Neural progenitor cell (in vitro differentiated cells): ENCODE data around the gene THRAP3. TPM values are rescaled to one million over a fixed set of nuclear protein-coding genes. Genes with fewer than 3 reads are reported as not detected.

Experiments used
- DNase-seq: peaks from one replicate; pipeline ENCODE4 v3.0.0-alpha.2; 2016; ENCODE audit warnings: low spot score
- H2AFZ ChIP-seq: fragments of 200-600 bp; sonication (generic); replicated peaks from 2 replicates; pipeline ENCODE4 v1.6.1; 2016; ENCODE audit warnings: antibody characterized with exemption
- H3F3A ChIP-seq: fragments of 200-600 bp; sonication (generic); 2 replicates; pipeline ENCODE4 v1.6.1; 2016; ENCODE audit warnings: antibody characterized with exemption, low read depth
- H3K27ac ChIP-seq: fragments of 200-600 bp; sonication (generic); 2 replicates; pipeline ENCODE4 v1.5.1; 2016; ENCODE audit warnings: mild to moderate bottlenecking
- H3K27me3 ChIP-seq: fragments of 200-600 bp; sonication (generic); 2 replicates; pipeline ENCODE4 v1.6.1; 2016; ENCODE audit warnings: mild to moderate bottlenecking, moderate library complexity
- H3K36me3 ChIP-seq: fragments of 200-600 bp; sonication (generic); 2 replicates; pipeline ENCODE4 v1.5.1; 2016
- H3K4me1 ChIP-seq: fragments of 200-600 bp; sonication (generic); 2 replicates; pipeline ENCODE4 v1.6.1; 2016; ENCODE audit warnings: mixed run types
- H3K4me2 ChIP-seq: fragments of 200-600 bp; sonication (generic); 2 replicates; pipeline ENCODE4 v1.6.1; 2016
- H3K4me3 ChIP-seq: fragments of 200-600 bp; sonication (generic); 2 replicates; pipeline ENCODE4 v1.5.1; 2016
- H3K79me2 ChIP-seq: fragments of 200-600 bp; sonication (generic); 2 replicates; pipeline ENCODE4 v1.6.1; 2016; ENCODE audit warnings: low read depth
- H3K9ac ChIP-seq: fragments of 200-600 bp; sonication (generic); 2 replicates; pipeline ENCODE4 v1.6.1; 2016
- H3K9me3 ChIP-seq: fragments of 200-600 bp; sonication (generic); 2 replicates; pipeline ENCODE4 v1.5.1; 2016; ENCODE audit warnings: low read depth
- H4K20me1 ChIP-seq: fragments of 200-600 bp; sonication (generic); 2 replicates; pipeline ENCODE4 v1.6.1; 2016; ENCODE audit warnings: low read depth
- H3K27ac Mint-ChIP-seq: 3 replicates; pipeline ENCODE4 v1.8.0; 2021; ENCODE audit warnings: mixed read lengths
- H3K27me3 Mint-ChIP-seq: 2 replicates; pipeline ENCODE4 v1.8.0; 2022; ENCODE audit warnings: low read depth, mild to moderate bottlenecking, inconsistent platforms, moderate library complexity, mixed read lengths; ENCODE audit not compliant: insufficient read depth
- H3K36me3 Mint-ChIP-seq: 3 replicates; pipeline ENCODE4 v1.8.0; 2021; ENCODE audit warnings: mixed read lengths
- H3K4me1 Mint-ChIP-seq: 3 replicates; pipeline ENCODE4 v1.8.0; 2021; ENCODE audit warnings: mixed read lengths
- H3K4me3 Mint-ChIP-seq: 3 replicates; pipeline ENCODE4 v1.8.0; 2021; ENCODE audit warnings: mild to moderate bottlenecking, moderate library complexity, mixed read lengths
- H3K9me3 Mint-ChIP-seq: 3 replicates; pipeline ENCODE4 v1.8.0; 2020; ENCODE audit warnings: mixed read lengths
- EZH2 ChIP-seq: fragments of 200-600 bp; sonication (generic); IDR thresholded peaks from 2 replicates; pipeline ENCODE4 v1.6.1; 2017; ENCODE audit warnings: antibody characterized with exemption, mild to moderate bottlenecking, moderate library complexity
- EZH2phosphoT487 ChIP-seq: fragments of 200-600 bp; sonication (generic); IDR thresholded peaks from 2 replicates; pipeline ENCODE4 v1.6.1; 2017; ENCODE audit warnings: antibody characterized with exemption
- total RNA-seq: library from RNA; depleted of rRNA; stranded (reverse); fragments of >200 nt; gene quantifications from 2 replicates; pipeline ENCODE4 v1.2.3, GENCODE V29; 2015; ENCODE audit warnings: low replicate concordance
- TF ChIP-seq, protein P1 (sequence below): fragments of 200-600 bp; sonication (generic); IDR thresholded peaks from 2 replicates; pipeline ENCODE4 v1.5.1; 2017; ENCODE audit warnings: antibody characterized with exemption, mild to moderate bottlenecking

Gene THRAP3
- total RNA-seq, 1 donor from 2014 or later, result 138 TPM

DNA sequence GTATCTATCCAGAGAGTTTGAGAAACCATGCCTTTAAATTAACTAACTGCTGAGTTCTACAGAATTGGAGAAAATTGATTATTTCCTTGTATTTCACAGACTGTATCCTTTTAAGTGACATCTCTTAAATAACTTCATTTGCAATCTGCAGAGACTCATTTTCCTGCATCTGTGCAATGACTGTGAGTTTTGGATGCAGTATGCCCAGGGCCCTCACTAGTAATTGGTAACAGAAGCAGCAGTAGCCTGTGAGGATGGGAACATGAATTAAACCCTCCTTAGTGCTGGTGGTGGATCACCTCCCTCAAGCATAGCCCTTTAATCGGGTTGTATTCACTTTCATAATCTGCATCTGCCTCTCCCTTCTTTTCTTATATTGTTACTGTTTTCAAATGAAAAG lies 60.3 kb downstream of the THRAP3 start:
- DNase-seq, result no peak
- no peak overlapping the region for H2AFZ ChIP-seq
- H3F3A ChIP-seq, result peaks cover 29% of the 10 kb centered on the region
- Mint-ChIP-seq H3K27ac (no peak overlapping the region), H3K36me3 (peaks cover 26% of the 10 kb centered on the region), H3K4me3 (no peak overlapping the region), H3K4me1 (peaks cover 5% of the 10 kb centered on the region), H3K27me3 (no peaks in the 10 kb centered on the region), H3K9me3 (no peaks in the 10 kb centered on the region)
- H3K4me3 ChIP-seq, result no peak overlapping the region
- peaks cover 44% of the 10 kb centered on the region for H4K20me1 ChIP-seq
- H3K27me3 ChIP-seq, result no peaks in the 10 kb centered on the region
- peaks cover 15% of the 10 kb centered on the region for H3K36me3 ChIP-seq
- peak overlapping the region; percentile 51 for H3K27ac ChIP-seq
- H3K4me2 ChIP-seq, result no peak overlapping the region
- peaks cover 51% of the 10 kb centered on the region for H3K79me2 ChIP-seq
- TF ChIP-seq, protein P1, sequence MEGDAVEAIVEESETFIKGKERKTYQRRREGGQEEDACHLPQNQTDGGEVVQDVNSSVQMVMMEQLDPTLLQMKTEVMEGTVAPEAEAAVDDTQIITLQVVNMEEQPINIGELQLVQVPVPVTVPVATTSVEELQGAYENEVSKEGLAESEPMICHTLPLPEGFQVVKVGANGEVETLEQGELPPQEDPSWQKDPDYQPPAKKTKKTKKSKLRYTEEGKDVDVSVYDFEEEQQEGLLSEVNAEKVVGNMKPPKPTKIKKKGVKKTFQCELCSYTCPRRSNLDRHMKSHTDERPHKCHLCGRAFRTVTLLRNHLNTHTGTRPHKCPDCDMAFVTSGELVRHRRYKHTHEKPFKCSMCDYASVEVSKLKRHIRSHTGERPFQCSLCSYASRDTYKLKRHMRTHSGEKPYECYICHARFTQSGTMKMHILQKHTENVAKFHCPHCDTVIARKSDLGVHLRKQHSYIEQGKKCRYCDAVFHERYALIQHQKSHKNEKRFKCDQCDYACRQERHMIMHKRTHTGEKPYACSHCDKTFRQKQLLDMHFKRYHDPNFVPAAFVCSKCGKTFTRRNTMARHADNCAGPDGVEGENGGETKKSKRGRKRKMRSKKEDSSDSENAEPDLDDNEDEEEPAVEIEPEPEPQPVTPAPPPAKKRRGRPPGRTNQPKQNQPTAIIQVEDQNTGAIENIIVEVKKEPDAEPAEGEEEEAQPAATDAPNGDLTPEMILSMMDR, result no peak
- TF ChIP-seq EZH2phosphoT487 (no peak), EZH2 (no peak)
- no peaks in the 10 kb centered on the region for H3K9me3 ChIP-seq
- no peak overlapping the region for H3K9ac ChIP-seq
- H3K4me1 ChIP-seq, result no peaks in the 10 kb centered on the region

DNA sequence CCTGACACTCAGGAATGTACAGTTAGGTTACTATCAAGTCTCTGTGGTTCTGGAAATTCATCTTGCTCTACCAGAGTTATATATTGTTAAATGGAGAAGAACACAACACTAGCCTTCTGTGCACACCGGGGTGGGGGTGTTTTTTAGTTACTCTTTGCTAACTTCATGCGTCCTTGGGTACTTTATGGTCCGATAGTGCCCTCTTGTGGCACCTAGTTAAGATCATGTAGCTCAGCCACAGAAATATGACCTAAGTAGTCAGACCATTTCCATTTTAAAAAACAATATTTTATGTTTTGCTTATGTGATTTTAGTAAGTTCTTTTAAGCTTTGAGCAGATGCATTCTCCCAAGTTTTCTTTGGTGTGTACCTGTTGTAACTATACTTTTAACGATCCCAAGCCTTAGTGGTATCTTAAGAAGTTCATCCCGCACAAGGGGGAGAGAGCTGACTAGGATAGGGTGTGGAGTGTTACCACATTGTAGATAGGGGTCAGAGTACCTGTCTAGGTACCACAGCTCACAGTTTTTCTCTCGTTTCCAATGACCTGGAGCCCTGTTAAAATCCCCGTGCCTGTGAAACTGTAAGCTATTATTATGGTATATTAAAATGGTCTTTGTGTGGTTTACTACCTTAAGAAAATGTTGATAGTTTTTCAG lies 61.3 kb downstream of the THRAP3 start:
- Mint-ChIP-seq H3K4me1 (peaks cover 2% of the 10 kb centered on the region), H3K27ac (no peak overlapping the region), H3K9me3 (no peaks in the 10 kb centered on the region), H3K27me3 (no peaks in the 10 kb centered on the region), H3K4me3 (no peak overlapping the region), H3K36me3 (peaks cover 29% of the 10 kb centered on the region)
- peaks cover 33% of the 10 kb centered on the region for H4K20me1 ChIP-seq
- no peak overlapping the region for H3K9ac ChIP-seq
- H3K4me3 ChIP-seq, result no peak overlapping the region
- H3K4me1 ChIP-seq, result no peaks in the 10 kb centered on the region
- H3K4me2 ChIP-seq, result no peak overlapping the region
- H3F3A ChIP-seq, result peaks cover 29% of the 10 kb centered on the region
- H3K36me3 ChIP-seq, result peaks cover 15% of the 10 kb centered on the region
- DNase-seq, result peak; percentile 89
- no peak for TF ChIP-seq EZH2phosphoT487
- TF ChIP-seq, protein P1, result peak; percentile 85
- H3K9me3 ChIP-seq, result no peaks in the 10 kb centered on the region
- no peaks in the 10 kb centered on the region for H3K27me3 ChIP-seq
- H2AFZ ChIP-seq, result no peak overlapping the region
- H3K79me2 ChIP-seq, result peaks cover 43% of the 10 kb centered on the region
- H3K27ac ChIP-seq, result no peak overlapping the region

DNA sequence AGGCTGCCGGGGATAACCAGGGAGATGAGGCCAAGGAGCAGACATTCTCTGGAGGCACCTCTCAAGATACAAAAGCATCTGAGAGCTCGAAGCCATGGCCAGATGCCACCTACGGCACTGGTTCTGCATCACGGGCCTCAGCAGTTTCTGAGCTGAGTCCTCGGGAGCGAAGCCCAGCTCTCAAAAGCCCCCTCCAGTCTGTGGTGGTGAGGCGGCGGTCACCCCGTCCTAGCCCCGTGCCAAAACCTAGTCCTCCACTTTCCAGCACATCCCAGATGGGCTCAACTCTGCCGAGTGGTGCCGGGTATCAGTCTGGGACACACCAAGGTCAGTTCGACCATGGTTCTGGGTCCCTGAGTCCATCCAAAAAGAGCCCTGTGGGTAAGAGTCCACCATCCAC lies 62.6 kb downstream of the THRAP3 start:
- H3F3A ChIP-seq, result peaks cover 29% of the 10 kb centered on the region
- H3K79me2 ChIP-seq, result peaks cover 34% of the 10 kb centered on the region
- DNase-seq, result no peak
- H3K27ac ChIP-seq, result no peak overlapping the region
- H3K27me3 ChIP-seq, result no peaks in the 10 kb centered on the region
- H3K4me3 ChIP-seq, result no peak overlapping the region
- H3K27me3 Mint-ChIP-seq, result no peaks in the 10 kb centered on the region
- no peak overlapping the region for H3K27ac Mint-ChIP-seq
- H3K36me3 Mint-ChIP-seq, result peaks cover 36% of the 10 kb centered on the region
- H3K4me2 ChIP-seq, result no peak overlapping the region
- no peak overlapping the region for H2AFZ ChIP-seq
- TF ChIP-seq EZH2phosphoT487 (no peak), EZH2 (no peak)
- TF ChIP-seq, protein P1, result no peak
- H3K9me3 Mint-ChIP-seq, result no peaks in the 10 kb centered on the region
- H3K4me3 Mint-ChIP-seq, result no peak overlapping the region
- H4K20me1 ChIP-seq, result peaks cover 24% of the 10 kb centered on the region
- peaks cover 2% of the 10 kb centered on the region for H3K4me1 Mint-ChIP-seq
- H3K4me1 ChIP-seq, result no peaks in the 10 kb centered on the region
- peaks cover 15% of the 10 kb centered on the region for H3K36me3 ChIP-seq
- H3K9me3 ChIP-seq, result no peaks in the 10 kb centered on the region
- H3K9ac ChIP-seq, result no peak overlapping the region
